HepG2 (cell line): Measurements from ENCODE around the gene INF2. TPM values are rescaled to one million over a fixed set of nuclear protein-coding genes. Genes with fewer than 3 reads are reported as not detected.

Source experiments
- ATAC-seq: fragments of 200-7000 bp; cut with Tn5 transposase; 3 replicates; pipeline ENCODE4 v1.9.1; 2020; ENCODE audit warnings: mild to moderate bottlenecking, moderate library complexity
- BruUV-seq: library from RNA; stranded (reverse); fragments of 400-500 nt; replicated peaks from 2 replicates; lab custom pipeline; 2021; lab: Mats Ljungman, UMichigan
- CTCF ChIA-PET: fragments of 300-600 bp; formaldehyde crosslinking; extraction: SDS; loops from one replicate; lab custom pipeline; 2021; ENCODE audit warnings: low total read pairs, inconsistent platforms, low intra/inter-chr PET ratio; lab: Yijun Ruan, JAX
- POLR2A ChIA-PET: fragments of 350-600 bp; sonication (Branson Sonifier 250); formaldehyde crosslinking; loops from one replicate; lab custom pipeline; 2020; ENCODE audit warnings: antibody characterized with exemption, inconsistent platforms; lab: Yijun Ruan, JAX
- DNase-seq: peaks from one replicate; pipeline ENCODE4 v3.0.0-alpha.2; 2015; ENCODE audit warnings: low spot score
- FAIRE-seq: peaks from 3 replicates; lab custom pipeline; 2011; peaks lifted over from hg19 to GRCh38; lab: Jason Lieb, UNC
- H2AFZ ChIP-seq: one replicate; pipeline ENCODE4 v1.6.1; 2011; ENCODE audit warnings: low read length, inconsistent platforms
- H3K27ac ChIP-seq: fragments of 300-600 bp; 3 replicates; pipeline ENCODE4 v1.8.0; 2011; ENCODE audit warnings: mixed run types, mild to moderate bottlenecking, mixed read lengths, low read length, inconsistent platforms; ENCODE audit not compliant: insufficient read depth; ENCODE audit errors: extremely low read length
- H3K27me3 ChIP-seq, 2 experiments: fragments of 200-600 bp in 1 of 2; 2 replicates in 1 of 2; 3 replicates in 1 of 2; pipeline versions ENCODE4 v1.6.0 to v1.8.0; 2011; ENCODE audit warnings: low read length in 2 of 2, mild to moderate bottlenecking in 2 of 2, moderate library complexity in 2 of 2, inconsistent platforms in 1 of 2; ENCODE audit not compliant: insufficient read depth in 2 of 2, control insufficient read depth in 1 of 2
- H3K36me3 ChIP-seq, 2 experiments: fragments of 200-600 bp in 1 of 2; replicated peaks in 1 of 2; 2 replicates in 1 of 2; 3 replicates in 1 of 2; pipeline versions ENCODE4 v1.5.1 to v1.8.0; 2011; ENCODE audit warnings: low read length in 2 of 2, inconsistent platforms in 1 of 2; ENCODE audit not compliant: insufficient read depth in 2 of 2, control insufficient read depth in 1 of 2
- H3K4me1 ChIP-seq: 2 replicates; pipeline ENCODE4 v1.5.1; 2012; ENCODE audit warnings: low read length, inconsistent platforms; ENCODE audit not compliant: insufficient read depth
- H3K4me2 ChIP-seq: 2 replicates; pipeline ENCODE4 v1.6.0; 2011; ENCODE audit warnings: low read depth, low read length, inconsistent platforms
- H3K4me3 ChIP-seq, 3 experiments: fragments of 200-600 bp in 1 of 3; sonication (generic), shearing (Covaris generic) in 1 of 3; replicated peaks in 1 of 3; 2 replicates each; pipeline ENCODE4 v1.5.1; 2011 to 2016; ENCODE audit warnings: low read length in 3 of 3, inconsistent platforms in 2 of 3, low read depth in 2 of 3, mild to moderate bottlenecking in 2 of 3, control low read depth in 1 of 3, mixed read lengths in 1 of 3; ENCODE audit not compliant: insufficient read depth in 1 of 3
- H3K79me2 ChIP-seq: one replicate; pipeline ENCODE4 v1.6.1; 2011; ENCODE audit warnings: low read length, inconsistent platforms; ENCODE audit not compliant: insufficient read depth
- H3K9ac ChIP-seq: 2 replicates; pipeline ENCODE4 v1.6.0; 2011; ENCODE audit warnings: mild to moderate bottlenecking, low read depth, low read length, inconsistent platforms; ENCODE audit not compliant: insufficient read depth
- H3K9me3 ChIP-seq: 2 replicates; pipeline ENCODE4 v1.5.1; 2012; ENCODE audit warnings: mild to moderate bottlenecking, low read length
- H4K20me1 ChIP-seq: 2 replicates; pipeline ENCODE4 v1.6.0; 2011; ENCODE audit warnings: inconsistent platforms, mild to moderate bottlenecking, low read length, moderate library complexity; ENCODE audit not compliant: insufficient read depth
- AKAP8 ChIP-seq: sonication (generic); formaldehyde crosslinking; IDR thresholded peaks from 2 replicates; pipeline ENCODE4 v1.5.1; 2020; ENCODE audit warnings: mild to moderate bottlenecking, missing genetic modification reagents
- ATRX ChIP-seq: sonication (generic); formaldehyde crosslinking; IDR thresholded peaks from 2 replicates; pipeline ENCODE4 v1.4.0; 2020; ENCODE audit warnings: missing genetic modification reagents, borderline replicate concordance
- CAMTA2 ChIP-seq: sonication (generic); formaldehyde crosslinking; IDR thresholded peaks from 2 replicates; pipeline ENCODE4 v1.4.0; 2020; ENCODE audit warnings: mild to moderate bottlenecking, missing genetic modification reagents, borderline replicate concordance
- CSRNP1 ChIP-seq: sonication (generic); formaldehyde crosslinking; IDR thresholded peaks from 2 replicates; pipeline ENCODE4 v1.8.1; 2023; ENCODE audit warnings: mild to moderate bottlenecking, missing genetic modification reagents
- ERF ChIP-seq: IDR thresholded peaks from 2 replicates; pipeline ENCODE4 v1.6.1; 2018; ENCODE audit warnings: missing biosample characterization, missing genetic modification reagents
- GLMP ChIP-seq: sonication (generic); formaldehyde crosslinking; IDR thresholded peaks from 2 replicates; pipeline ENCODE4 v1.9.0; 2021; ENCODE audit warnings: missing genetic modification reagents, mild to moderate bottlenecking, borderline replicate concordance
- HNRNPLL ChIP-seq: fragments of 200-400 bp; formaldehyde crosslinking; IDR thresholded peaks from 2 replicates; pipeline ENCODE4 v1.6.1; 2017; ENCODE audit warnings: mild to moderate bottlenecking, low read depth, low read length; ENCODE audit not compliant: poor library complexity, severe bottlenecking
- KDM5A ChIP-seq: fragments of 200-600 bp; sonication (generic); IDR thresholded peaks from 2 replicates; pipeline ENCODE4 v1.7.0; 2018; ENCODE audit warnings: antibody characterized with exemption, mild to moderate bottlenecking, low read length, borderline replicate concordance
- KLF15 ChIP-seq: sonication (generic); formaldehyde crosslinking; IDR thresholded peaks from 2 replicates; pipeline ENCODE4 v1.8.1; 2023; ENCODE audit warnings: borderline replicate concordance, mild to moderate bottlenecking, inconsistent platforms, missing genetic modification reagents, mixed read lengths
- NFAT5 ChIP-seq: sonication (generic); formaldehyde crosslinking; IDR thresholded peaks from 2 replicates; pipeline ENCODE4 v1.4.0; 2020; ENCODE audit warnings: missing genetic modification reagents
- SAP130 ChIP-seq: IDR thresholded peaks from 2 replicates; pipeline ENCODE4 v1.6.1; 2016; ENCODE audit warnings: low read depth
- SIX1 ChIP-seq: sonication (generic); formaldehyde crosslinking; IDR thresholded peaks from 2 replicates; pipeline ENCODE4 v1.4.0; 2020; ENCODE audit warnings: missing genetic modification reagents, borderline replicate concordance
- TBP ChIP-seq: sonication (generic); formaldehyde crosslinking; IDR thresholded peaks from 2 replicates; pipeline ENCODE4 v1.5.0; 2020; ENCODE audit warnings: missing genetic modification reagents
- TCF12 ChIP-seq, 2 experiments: fragments of 450-650 bp in 1 of 2; sonication (generic) in 1 of 2; formaldehyde crosslinking in 1 of 2; IDR thresholded peaks; 2 replicates each; pipeline versions ENCODE4 v1.6.1 to v1.8.0; 2017 to 2022; ENCODE audit warnings: antibody characterized with exemption in 1 of 2, mild to moderate bottlenecking in 1 of 2, missing genetic modification reagents in 1 of 2, moderate library complexity in 1 of 2
- ZFP37 ChIP-seq: sonication (generic); formaldehyde crosslinking; IDR thresholded peaks from 2 replicates; pipeline ENCODE4 v1.4.0; 2020; ENCODE audit warnings: missing genetic modification reagents, borderline replicate concordance
- ZNF720 ChIP-seq: sonication (generic); formaldehyde crosslinking; IDR thresholded peaks from 2 replicates; pipeline ENCODE4 v1.4.0; 2020; ENCODE audit warnings: missing genetic modification reagents
- WGBS: methylation state at CpG from one replicate; pipeline ENCODE4 v1.1.6; 2017; ENCODE audit warnings: low lambda C conversion rate; 5-methylcytosine and 5-hydroxymethylcytosine counted together
- in situ Hi-C: cut with HindIII; loops from 2 replicates; pipeline ENCODE4 v1.10.0; 2017; ENCODE audit warnings: low pct_unique_long_range_greater_than_20kb; ENCODE audit not compliant: extremely low pct_ligation_motif_present
- intact Hi-C: fragments of 100-400 bp; cut with micrococcal nuclease; formaldehyde crosslinking; loops from one replicate; pipeline ENCODE4 v1.10.0; 2022; ENCODE audit not compliant: unreplicated experiment
- polyA plus RNA-seq, 8 experiments: library from polyadenylated mRNA; depleted of rRNA in 3 of 8; stranded (reverse) in 7 of 8; unstranded in 1 of 8; fragments of >200 nt; fragmentation: Illumina TruSeq in 4 of 8; extraction: Trizol in 4 of 8; gene quantifications; 2 replicates each; pipeline versions ENCODE4 v1.2.1 to v1.2.3, GENCODE V29; 2011 to 2016; ENCODE audit warnings: low read depth in 4 of 8, missing spikeins in 1 of 8, mixed read lengths in 1 of 8; ENCODE audit not compliant: insufficient read depth in 1 of 8
- total RNA-seq, 5 experiments: library from RNA; depleted of rRNA; stranded (reverse); fragments of >200 nt; fragmentation: Illumina TruSeq; extraction: Trizol; gene quantifications; 2 replicates each; pipeline ENCODE4 v1.2.3, GENCODE V29; 2016; ENCODE audit warnings: low read depth in 1 of 5

INF2 gene
- total and polyA plus RNA-seq, 2 of the 13 experiments (the other 11 are each of a cell fraction or from before 2014, with no cell fraction given): 16.4 to 26.4 TPM

- H3K36me3 ChIP-seq: no peaks in the 10 kb centered on the region
- DNase-seq: no peak
- TF ChIP-seq CAMTA2 (no peak), SAP130 (CRISPR knock-in tag) (peak; percentile 8; the same call in 1 of the 2 replicates), ZNF720 (CRISPR knock-in tag) (no peak), NFAT5 (CRISPR knock-in tag) (no peak), CSRNP1 (CRISPR knock-in tag) (0 out of 2 replicates have a peak, but pooled peaks have one; percentile 42), TBP (CRISPR knock-in tag) (no peak), KLF15 (no peak), SIX1 (CRISPR knock-in tag) (no peak), KDM5A (no peak), TCF12 (IDR thresholded peaks at IDR 0.05) (no peak), TCF12 (CRISPR knock-in tag; IDR thresholded peaks at IDR 0.05) (no peak), ATRX (no peak), ZFP37 (CRISPR knock-in tag) (no peak), HNRNPLL (no peak), ERF (CRISPR knock-in tag) (no peak), AKAP8 (CRISPR knock-in tag) (peak; percentile 83; the same call in 1 of the 2 replicates), GLMP (CRISPR knock-in tag) (no peak)
These were observed 60.8 kb downstream of the INF2 start for GRCh38 chr14:104750056-104750752.

More at GRCh38 chr14:104750056-104750752, 60.8 kb downstream of the INF2 start:
- Histone ChIP-seq H4K20me1 (peaks cover 14% of the 10 kb centered on the region), H3K27me3 (no peaks in the 10 kb centered on the region), H3K4me2 (peak overlapping the region; percentile 56; the same call in 1 of the 2 replicates), H3K79me2 (peaks cover 22% of the 10 kb centered on the region), H3K9ac (peak overlapping the region; percentile 7; the same call in 1 of the 2 replicates), H3K27ac (peak overlapping the region; percentile 59), H2AFZ (no peak overlapping the region), H3K9me3 (no peaks in the 10 kb centered on the region), H3K4me1 (peaks cover 78% of the 10 kb centered on the region), H3K4me3 (no peak overlapping the region)
- ChIA-PET POLR2A (interaction anchor here (1.4 to 4.8 kb wide), 8 partner anchors 14 to 114 kb away, joined by 3 to 68 read pairs (median 6); no protein-coding TSS in a partner anchor), CTCF (no interaction called here)
- intact Hi-C loops (no loop called here), in situ Hi-C loops (no loop called here)
- FAIRE-seq (no peak), ATAC-seq (no peak)
- 63% methylated on average over 12 of the region's 12 CpGs for whole genome bisulfite sequencing
- TSS peak; percentile 13 for BruUV-seq
